Activated B cell treated with CpG ODN at 0.5 μM for 24 hours (primary cell): ENCODE measurements around the gene STK24. TPM values are rescaled to one million over a fixed set of nuclear protein-coding genes. Genes with fewer than 3 reads are reported as not detected.

Experiments
- ATAC-seq: fragments of 200-7000 bp; cut with Tn5 transposase; one replicate; pipeline ENCODE4 v1.10.0; 2021; ENCODE audit warnings: low read depth, mild to moderate bottlenecking, moderate library complexity
- CTCF ChIA-PET: fragments of 350-600 bp; sonication (Branson Sonifier 250); formaldehyde crosslinking; loops from one replicate; lab custom pipeline; 2021; ENCODE audit warnings: antibody characterized with exemption; lab: Charles Lee
- POLR2A ChIA-PET: fragments of 350-600 bp; sonication (Branson Sonifier 250); formaldehyde crosslinking; loops from one replicate; lab custom pipeline; 2021; ENCODE audit warnings: antibody characterized with exemption; lab: Charles Lee
- DNase-seq: peaks from one replicate; pipeline ENCODE4 v3.0.0; 2022
- H3K27ac Mint-ChIP-seq: one replicate; pipeline ENCODE4 v1.8.0; 2020; ENCODE audit warnings: mixed read lengths
- H3K27me3 Mint-ChIP-seq: one replicate; pipeline ENCODE4 v1.8.0; 2021; ENCODE audit warnings: mixed read lengths
- H3K36me3 Mint-ChIP-seq: one replicate; pipeline ENCODE4 v1.8.0; 2021; ENCODE audit warnings: low read depth, mixed read lengths
- H3K4me1 Mint-ChIP-seq: one replicate; pipeline ENCODE4 v1.8.0; 2021; ENCODE audit warnings: mixed read lengths
- H3K4me3 Mint-ChIP-seq: one replicate; pipeline ENCODE4 v1.8.0; 2020; ENCODE audit warnings: mild to moderate bottlenecking, mixed read lengths
- H3K9me3 Mint-ChIP-seq: one replicate; pipeline ENCODE4 v1.8.0; 2020; ENCODE audit warnings: mixed read lengths
- intact Hi-C: fragments of 100-400 bp; cut with micrococcal nuclease; formaldehyde crosslinking; loops from one replicate; pipeline ENCODE4 v1.15.1; 2024
- total RNA-seq: library from RNA; stranded (reverse); gene quantifications from 2 replicates; pipeline ENCODE4 v1.2.3, GENCODE V29; 2022
- TF ChIP-seq, protein P1 (sequence below): fragments of 200-600 bp; IDR thresholded peaks from one replicate; pipeline ENCODE4 v1.8.0; 2022; ENCODE audit warnings: antibody characterized with exemption, mild to moderate bottlenecking

The STK24 gene
- total RNA-seq, 1 donor from 2014 or later: 84.8 TPM

DNA sequence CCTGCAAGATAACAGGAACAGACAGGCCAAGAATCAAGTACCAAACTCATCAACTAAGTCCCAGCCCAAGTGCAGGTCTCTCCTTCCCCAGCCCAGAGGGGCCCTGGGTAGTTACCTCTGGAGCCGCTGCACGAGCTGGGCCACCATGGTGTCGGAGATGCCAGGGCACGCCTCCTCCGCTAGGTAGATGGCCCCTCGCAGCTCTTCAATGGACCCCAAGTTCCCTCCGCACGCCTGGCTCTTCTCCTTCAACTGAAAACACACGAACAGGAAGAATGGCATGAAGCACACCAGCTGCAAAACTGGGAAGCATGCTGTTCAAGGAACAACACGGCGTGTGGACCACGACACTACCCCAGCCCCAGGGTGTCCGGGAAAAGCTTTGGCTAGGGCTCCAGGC is 119.9 kb downstream of the STK24 start:
- Mint-ChIP-seq H3K36me3 (peaks cover 89% of the 10 kb centered on the region), H3K9me3 (no peaks in the 10 kb centered on the region), H3K4me1 (no peaks in the 10 kb centered on the region), H3K27ac (no peak overlapping the region), H3K4me3 (no peak overlapping the region), H3K27me3 (no peaks in the 10 kb centered on the region)
- ChIA-PET CTCF (interaction anchor here (1.3 kb wide), 1 partner anchor 196 kb away, joined by 5 read pairs; no protein-coding TSS in a partner anchor), POLR2A (interaction anchor here (0.7 kb wide), 1 partner anchor 193 kb away, joined by 5 read pairs; no protein-coding TSS in a partner anchor)
- TF ChIP-seq, protein P1, sequence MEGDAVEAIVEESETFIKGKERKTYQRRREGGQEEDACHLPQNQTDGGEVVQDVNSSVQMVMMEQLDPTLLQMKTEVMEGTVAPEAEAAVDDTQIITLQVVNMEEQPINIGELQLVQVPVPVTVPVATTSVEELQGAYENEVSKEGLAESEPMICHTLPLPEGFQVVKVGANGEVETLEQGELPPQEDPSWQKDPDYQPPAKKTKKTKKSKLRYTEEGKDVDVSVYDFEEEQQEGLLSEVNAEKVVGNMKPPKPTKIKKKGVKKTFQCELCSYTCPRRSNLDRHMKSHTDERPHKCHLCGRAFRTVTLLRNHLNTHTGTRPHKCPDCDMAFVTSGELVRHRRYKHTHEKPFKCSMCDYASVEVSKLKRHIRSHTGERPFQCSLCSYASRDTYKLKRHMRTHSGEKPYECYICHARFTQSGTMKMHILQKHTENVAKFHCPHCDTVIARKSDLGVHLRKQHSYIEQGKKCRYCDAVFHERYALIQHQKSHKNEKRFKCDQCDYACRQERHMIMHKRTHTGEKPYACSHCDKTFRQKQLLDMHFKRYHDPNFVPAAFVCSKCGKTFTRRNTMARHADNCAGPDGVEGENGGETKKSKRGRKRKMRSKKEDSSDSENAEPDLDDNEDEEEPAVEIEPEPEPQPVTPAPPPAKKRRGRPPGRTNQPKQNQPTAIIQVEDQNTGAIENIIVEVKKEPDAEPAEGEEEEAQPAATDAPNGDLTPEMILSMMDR: no peak
- DNase-seq (no peak), ATAC-seq (no peak)
- intact Hi-C loops: no loop called here

DNA sequence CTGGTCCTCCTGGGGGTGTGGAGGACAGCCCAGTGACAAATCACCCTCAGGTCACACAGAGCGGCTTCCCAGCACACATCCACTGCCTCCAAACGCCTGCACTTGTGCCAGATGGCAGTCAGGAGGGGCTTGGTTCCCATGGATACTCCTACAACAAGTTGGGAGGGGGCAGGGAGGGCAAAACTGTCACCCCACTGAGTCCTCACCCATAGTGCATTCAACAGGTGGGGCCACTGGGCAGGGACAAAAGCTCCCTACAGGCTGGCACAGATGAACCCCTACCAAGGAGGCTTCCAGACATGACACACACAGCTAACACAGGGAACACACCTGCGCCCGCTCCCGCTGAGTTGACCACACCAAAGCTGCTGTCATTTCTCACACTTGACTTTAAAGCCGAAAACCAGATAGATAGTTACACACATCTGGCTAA is 120.5 kb downstream of the STK24 start:
- Mint-ChIP-seq H3K27me3 (no peaks in the 10 kb centered on the region), H3K27ac (no peak overlapping the region), H3K36me3 (peaks cover 90% of the 10 kb centered on the region), H3K4me1 (no peaks in the 10 kb centered on the region), H3K9me3 (no peaks in the 10 kb centered on the region), H3K4me3 (no peak overlapping the region)
- intact Hi-C loops: no loop called here
- TF ChIP-seq, protein P1: no peak
- ATAC-seq (no peak), DNase-seq (no peak)
- POLR2A ChIA-PET: no interaction called here
- CTCF ChIA-PET: interaction anchor here (1.3 kb wide), 1 partner anchor 197 kb away, joined by 5 read pairs; no protein-coding TSS in a partner anchor

DNA sequence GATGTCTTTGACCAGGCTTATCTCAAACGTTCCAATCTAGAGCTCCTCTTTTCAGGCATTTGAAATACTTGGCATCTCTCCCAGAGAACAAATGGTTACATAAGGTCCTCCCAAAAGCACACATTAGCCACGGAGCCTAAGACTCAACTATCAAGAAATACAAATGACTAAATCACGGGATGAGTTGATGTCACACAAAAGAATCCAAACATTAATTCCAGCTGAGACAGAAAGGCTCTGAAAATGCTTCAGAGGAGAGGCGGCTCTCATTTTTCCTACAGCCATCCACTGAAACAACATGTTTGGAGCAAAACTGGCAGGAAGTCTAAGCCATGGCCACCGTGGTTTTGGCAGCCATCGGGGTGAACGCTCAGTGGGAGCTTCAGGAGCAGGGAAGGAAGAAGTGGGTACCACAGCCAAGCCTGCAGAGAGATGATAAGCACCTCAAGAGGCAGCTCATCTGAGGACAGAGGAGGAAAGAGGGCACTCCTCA is 122.5 kb downstream of the STK24 start:
- intact Hi-C loops: no loop called here
- H3K27ac Mint-ChIP-seq: peak overlapping the region; percentile 31
- no peaks in the 10 kb centered on the region for H3K4me1 Mint-ChIP-seq
- H3K36me3 Mint-ChIP-seq: peaks cover 82% of the 10 kb centered on the region
- H3K27me3 Mint-ChIP-seq: no peaks in the 10 kb centered on the region
- ChIA-PET POLR2A (interaction anchor here (0.7 kb wide), 1 partner anchor 47 kb away, joined by 3 read pairs; no protein-coding TSS in a partner anchor), CTCF (interaction anchor here (1.0 to 1.9 kb wide), 3 partner anchors 9 to 198 kb away, joined by 3 to 4 read pairs (median 3); no protein-coding TSS in a partner anchor)
- TF ChIP-seq, protein P1: no peak
- no peak overlapping the region for H3K4me3 Mint-ChIP-seq
- no peaks in the 10 kb centered on the region for H3K9me3 Mint-ChIP-seq
- DNase-seq (no peak), ATAC-seq (no peak)

DNA sequence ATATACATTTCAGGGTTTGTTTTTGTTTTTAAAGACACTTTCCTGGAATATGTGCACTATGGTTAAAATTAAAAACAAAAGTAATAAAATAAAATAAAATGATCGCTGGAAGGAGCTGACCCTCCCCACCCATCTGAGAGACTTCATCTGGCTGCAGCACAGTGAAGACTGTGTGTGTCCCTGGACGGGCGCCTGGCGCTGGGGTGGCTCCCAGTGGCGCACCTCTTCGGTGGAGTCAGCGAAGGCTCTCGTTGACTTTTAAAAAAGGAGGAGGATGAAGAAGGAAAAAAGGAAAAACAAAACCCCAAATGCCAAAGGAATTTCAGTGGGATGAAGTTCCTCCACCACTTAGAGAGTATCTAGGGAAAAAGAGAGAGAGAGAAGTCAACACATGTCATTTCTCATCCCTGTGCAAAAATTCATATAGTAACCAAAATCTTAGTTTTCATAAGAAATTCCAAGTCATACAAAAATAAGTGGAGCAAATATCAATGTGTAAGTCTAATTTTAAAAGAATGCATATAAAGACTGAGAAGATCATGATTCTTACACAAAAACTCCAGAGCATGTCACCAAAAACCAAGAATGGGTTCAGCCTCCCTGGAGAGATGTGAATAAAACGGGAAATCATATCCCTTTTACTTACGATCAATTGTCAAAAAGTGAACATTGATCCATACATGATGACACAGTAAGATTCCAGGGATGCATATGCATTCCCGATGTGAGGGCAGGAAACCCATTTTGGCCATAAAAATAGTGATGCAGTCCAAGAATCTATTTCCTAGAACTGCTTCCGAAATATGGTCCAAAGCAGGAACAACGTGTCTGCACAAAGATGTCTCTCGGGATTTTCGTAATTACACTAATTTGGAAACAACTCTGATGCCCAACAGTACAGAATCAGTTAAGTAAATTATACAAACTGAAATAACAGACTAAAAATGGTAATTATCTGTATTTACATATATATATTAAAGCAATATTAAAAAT is 123.8 kb downstream of the STK24 start:
- no peak for DNase-seq
- no peak overlapping the region for H3K27ac Mint-ChIP-seq
- H3K4me3 Mint-ChIP-seq: no peak overlapping the region
- POLR2A ChIA-PET: no interaction called here
- CTCF ChIA-PET: no interaction called here
- ATAC-seq: no peak
- peaks cover 80% of the 10 kb centered on the region for H3K36me3 Mint-ChIP-seq
- TF ChIP-seq, protein P1: no peak
- no peaks in the 10 kb centered on the region for H3K9me3 Mint-ChIP-seq
- intact Hi-C loops: no loop called here
- H3K4me1 Mint-ChIP-seq: peaks cover 2% of the 10 kb centered on the region
- no peaks in the 10 kb centered on the region for H3K27me3 Mint-ChIP-seq
